ENCODE measurements around the gene HPS3.

- TF ChIP-seq POLR2AphosphoS5 (IDR thresholded peaks at IDR 0.05) (no peak), CTCF (IDR thresholded peaks at IDR 0.05) (no peak), POLR2A (IDR thresholded peaks at IDR 0.05) (no peak), EP300 (IDR thresholded peaks at IDR 0.05) (no peak)
These were observed 75.1 kb downstream of the HPS3 start for GRCh38 chr3:149204390-149204991.

All from suprapubic skin (tissue), 4 donors.